ENCODE measurements around the gene PLEKHG1. TPM values are rescaled to one million over a fixed set of nuclear protein-coding genes. Genes with fewer than 3 reads are reported as not detected.

Gene PLEKHG1
- total RNA-seq, 1 donor from 2014 or later: 42.2 TPM

DNA sequence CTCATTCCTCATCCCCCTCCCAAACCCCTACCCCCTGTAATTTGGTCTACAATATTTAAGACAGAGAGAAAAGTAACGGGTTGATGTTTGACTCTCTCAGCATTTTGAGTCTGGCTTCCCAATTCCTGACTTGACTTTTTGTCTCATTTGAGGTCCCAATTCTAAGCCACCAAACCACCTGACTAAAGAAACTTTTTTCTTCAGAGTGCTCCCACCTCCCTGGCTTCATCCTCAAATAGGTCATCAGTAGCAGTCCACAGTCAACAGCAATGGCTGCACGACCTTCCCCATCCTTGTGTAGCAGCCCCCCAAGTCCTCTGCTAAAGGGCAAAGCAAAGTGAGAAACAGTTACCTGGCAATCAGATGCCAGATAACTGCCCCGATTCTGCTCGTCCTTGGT lies 1.8 kb downstream of the PLEKHG1 start:
- peak overlapping the region; percentile 97 for H3K4me3 Mint-ChIP-seq (ENCODE audit: low read depth)
- TF ChIP-seq, protein P1, sequence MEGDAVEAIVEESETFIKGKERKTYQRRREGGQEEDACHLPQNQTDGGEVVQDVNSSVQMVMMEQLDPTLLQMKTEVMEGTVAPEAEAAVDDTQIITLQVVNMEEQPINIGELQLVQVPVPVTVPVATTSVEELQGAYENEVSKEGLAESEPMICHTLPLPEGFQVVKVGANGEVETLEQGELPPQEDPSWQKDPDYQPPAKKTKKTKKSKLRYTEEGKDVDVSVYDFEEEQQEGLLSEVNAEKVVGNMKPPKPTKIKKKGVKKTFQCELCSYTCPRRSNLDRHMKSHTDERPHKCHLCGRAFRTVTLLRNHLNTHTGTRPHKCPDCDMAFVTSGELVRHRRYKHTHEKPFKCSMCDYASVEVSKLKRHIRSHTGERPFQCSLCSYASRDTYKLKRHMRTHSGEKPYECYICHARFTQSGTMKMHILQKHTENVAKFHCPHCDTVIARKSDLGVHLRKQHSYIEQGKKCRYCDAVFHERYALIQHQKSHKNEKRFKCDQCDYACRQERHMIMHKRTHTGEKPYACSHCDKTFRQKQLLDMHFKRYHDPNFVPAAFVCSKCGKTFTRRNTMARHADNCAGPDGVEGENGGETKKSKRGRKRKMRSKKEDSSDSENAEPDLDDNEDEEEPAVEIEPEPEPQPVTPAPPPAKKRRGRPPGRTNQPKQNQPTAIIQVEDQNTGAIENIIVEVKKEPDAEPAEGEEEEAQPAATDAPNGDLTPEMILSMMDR (IDR thresholded peaks at IDR 0.05; ENCODE audit: unreplicated experiment): no peak

DNA sequence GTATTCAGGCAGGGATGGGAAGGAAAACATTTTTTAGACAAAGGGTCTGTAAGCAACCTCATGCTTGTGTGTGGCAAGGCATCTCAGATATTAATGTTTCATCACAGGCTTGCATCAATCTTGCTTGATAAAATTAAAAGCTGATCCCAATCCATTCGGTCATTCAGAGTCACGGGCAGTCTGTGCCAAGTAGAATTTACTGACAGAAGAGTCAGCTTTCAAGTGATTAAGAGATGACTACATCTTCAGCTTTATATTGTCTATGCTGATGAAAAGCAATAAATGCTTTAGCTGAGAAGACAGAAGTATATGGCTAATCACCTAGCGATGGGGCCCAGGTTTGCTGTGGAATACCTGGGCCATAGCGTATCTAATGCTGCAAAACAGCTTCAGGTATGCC lies 3.5 kb downstream of the PLEKHG1 start:
- H3K36me3 Mint-ChIP-seq (ENCODE audit: insufficient read depth): peaks cover 1% of the 10 kb centered on the region
- H3K4me1 Mint-ChIP-seq (ENCODE audit: low read depth): peaks cover 16% of the 10 kb centered on the region
- peak overlapping the region; percentile 11 for H3K4me3 Mint-ChIP-seq (ENCODE audit: low read depth)
- no peaks in the 10 kb centered on the region for H3K9me3 Mint-ChIP-seq (ENCODE audit: low read depth)
- TF ChIP-seq, protein P1 (IDR thresholded peaks at IDR 0.05; ENCODE audit: unreplicated experiment): no peak
- H3K27ac Mint-ChIP-seq: no peak overlapping the region
- peaks cover 9% of the 10 kb centered on the region for H3K27me3 Mint-ChIP-seq
- DNase-seq (ENCODE audit: low spot score, unreplicated experiment): no peak

More for the DNA sequence above, 1.8 kb downstream of the PLEKHG1 start:
- Mint-ChIP-seq H3K27me3 (peaks cover 17% of the 10 kb centered on the region), H3K36me3 (ENCODE audit: insufficient read depth) (peaks cover 1% of the 10 kb centered on the region), H3K9me3 (ENCODE audit: low read depth) (no peaks in the 10 kb centered on the region), H3K4me1 (ENCODE audit: low read depth) (peaks cover 16% of the 10 kb centered on the region), H3K27ac (no peak overlapping the region)
- no peak for DNase-seq (ENCODE audit: low spot score, unreplicated experiment)

DNA sequence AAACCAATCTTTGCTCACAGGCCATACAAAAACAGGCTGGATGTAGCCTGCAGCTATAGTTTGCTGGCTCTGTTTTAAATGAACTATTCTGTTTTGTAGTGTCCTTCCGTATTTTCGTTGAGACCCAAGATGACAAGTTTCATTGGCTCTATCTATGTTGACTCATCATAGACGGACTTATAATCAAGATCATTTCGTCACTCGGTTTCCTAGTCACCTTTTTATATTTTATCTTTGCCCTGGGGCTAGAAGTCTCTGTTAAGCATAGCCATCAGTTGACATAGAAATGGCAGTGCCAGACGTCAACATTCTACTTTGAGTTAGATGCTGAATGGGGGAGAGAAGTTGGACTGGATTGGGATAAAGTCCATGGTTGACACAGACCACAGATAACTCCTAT lies 4.8 kb downstream of the PLEKHG1 start:
- DNase-seq (ENCODE audit: low spot score, unreplicated experiment): no peak
- Mint-ChIP-seq H3K27me3 (no peaks in the 10 kb centered on the region), H3K36me3 (ENCODE audit: insufficient read depth) (peaks cover 4% of the 10 kb centered on the region), H3K9me3 (ENCODE audit: low read depth) (no peaks in the 10 kb centered on the region), H3K4me1 (ENCODE audit: low read depth) (peaks cover 10% of the 10 kb centered on the region), H3K27ac (no peak overlapping the region), H3K4me3 (ENCODE audit: low read depth) (no peak overlapping the region)
- TF ChIP-seq, protein P1 (IDR thresholded peaks at IDR 0.05; ENCODE audit: unreplicated experiment): no peak

- DNase-seq (ENCODE audit: low spot score, unreplicated experiment): no peak
- peaks cover 9% of the 10 kb centered on the region for H3K4me1 Mint-ChIP-seq (ENCODE audit: low read depth)
- no peaks in the 10 kb centered on the region for H3K27me3 Mint-ChIP-seq
- peaks cover 4% of the 10 kb centered on the region for H3K36me3 Mint-ChIP-seq (ENCODE audit: insufficient read depth)
- no peaks in the 10 kb centered on the region for H3K9me3 Mint-ChIP-seq (ENCODE audit: low read depth)
- H3K4me3 Mint-ChIP-seq (ENCODE audit: low read depth): no peak overlapping the region
- no peak overlapping the region for H3K27ac Mint-ChIP-seq
- TF ChIP-seq, protein P1 (IDR thresholded peaks at IDR 0.05; ENCODE audit: unreplicated experiment): no peak
These were observed 5.6 kb downstream of the PLEKHG1 start for GRCh38 chr6:150605333-150605732.

GRCh38 chr6:150606168-150606591 lies 6.5 kb downstream of the PLEKHG1 start:
- H3K4me1 Mint-ChIP-seq (ENCODE audit: low read depth): peaks cover 5% of the 10 kb centered on the region
- TF ChIP-seq, protein P1 (IDR thresholded peaks at IDR 0.05; ENCODE audit: unreplicated experiment): no peak
- H3K4me3 Mint-ChIP-seq (ENCODE audit: low read depth): no peak overlapping the region
- H3K27me3 Mint-ChIP-seq: no peaks in the 10 kb centered on the region
- H3K27ac Mint-ChIP-seq: no peak overlapping the region
- no peak for DNase-seq (ENCODE audit: low spot score, unreplicated experiment)
- H3K36me3 Mint-ChIP-seq (ENCODE audit: insufficient read depth): peaks cover 4% of the 10 kb centered on the region
- no peaks in the 10 kb centered on the region for H3K9me3 Mint-ChIP-seq (ENCODE audit: low read depth)

Data from progenitor cell of endocrine pancreas (in vitro differentiated cells).